Heart right ventricle (tissue), 16 donors: ENCODE data around the gene SRPK3. TPM values are rescaled to one million over a fixed set of nuclear protein-coding genes. Genes with fewer than 3 reads are reported as not detected.
A peak's percentile ranks its signal among the peaks of the same experiment; 100 is the strongest.

Experiments used
- ATAC-seq, 8 donors: fragments of 200-7000 bp; cut with Tn5 transposase; one replicate each; pipeline ENCODE4 v1.9.1; 2020; ENCODE audit warnings: mild to moderate bottlenecking in 8 of 8, moderate library complexity in 8 of 8, moderate number of reproducible peaks in 1 of 8
- DNase-seq, 2 donors: peaks; one replicate each; pipeline ENCODE4 v3.0.0-alpha.2; 2020
- H3K27ac ChIP-seq, 10 donors: fragments of 200-600 bp; sonication (generic) in 2 of 10; one replicate each; pipeline versions ENCODE4 v1.5.0 to v1.8.0; 2020 to 2022; ENCODE audit warnings: mild to moderate bottlenecking in 3 of 10
- H3K27me3 ChIP-seq, 7 donors: fragments of 200-600 bp; one replicate each; pipeline ENCODE4 v1.8.0; 2021 to 2022; ENCODE audit warnings: mild to moderate bottlenecking in 2 of 7
- H3K36me3 ChIP-seq, 9 donors: fragments of 200-600 bp; sonication (generic) in 1 of 9; one replicate each; pipeline versions ENCODE4 v1.5.0 to v1.8.0; 2020 to 2022; ENCODE audit warnings: mild to moderate bottlenecking in 2 of 9
- H3K4me1 ChIP-seq, 9 donors: fragments of 200-600 bp; sonication (generic) in 1 of 9; one replicate each; pipeline versions ENCODE4 v1.5.0 to v1.8.0; 2020 to 2022; ENCODE audit warnings: mild to moderate bottlenecking in 4 of 9
- H3K4me3 ChIP-seq, 10 donors: fragments of 200-600 bp; sonication (generic) in 2 of 10; one replicate each; pipeline versions ENCODE4 v1.5.0 to v1.8.0; 2020 to 2022; ENCODE audit warnings: mild to moderate bottlenecking in 7 of 10, moderate library complexity in 2 of 10
- H3K9me3 ChIP-seq, 11 donors: fragments of 200-600 bp in 10 of 11; sonication (generic) in 2 of 11; one replicate each; pipeline versions ENCODE4 v1.5.0 to v1.8.0; 2013 to 2022; ENCODE audit warnings: mild to moderate bottlenecking in 2 of 11, control low read depth in 1 of 11, moderate library complexity in 1 of 11
- CTCF ChIP-seq, 9 donors: fragments of 200-600 bp; sonication (generic) in 2 of 9; IDR thresholded peaks; one replicate each; pipeline versions ENCODE4 v1.5.0 to v1.8.0; 2021 to 2022; ENCODE audit warnings: antibody characterized with exemption in 9 of 9, mild to moderate bottlenecking in 5 of 9, moderate library complexity in 1 of 9
- WGBS, 2 donors: extraction: QIAGEN DNeasy Blood & Tissue Kit; methylation state at CpG; one replicate each; pipeline ENCODE4 v1.1.7; 2013; ENCODE audit warnings: inconsistent platforms in 1 of 2; 5-methylcytosine and 5-hydroxymethylcytosine counted together
- intact Hi-C, 10 donors: fragments of 100-400 bp; cut with DNase I; formaldehyde crosslinking; loops; one replicate each; pipeline versions ENCODE4 v1.11.1 to v1.14.2; 2022
- polyA plus RNA-seq, 2 donors: library from polyadenylated mRNA; stranded (reverse); fragments of 200-250 nt; gene quantifications; one replicate each; pipeline ENCODE4 v1.2.3, GENCODE V29; 2013
- total RNA-seq, 10 donors: library from RNA; stranded (reverse); fragmentation: NEBNext Ultra II Directional in 3 of 10; extraction: Animal tissue kit (Norgen Biotek cat#: 25700) in 3 of 10; gene quantifications; one replicate each; pipeline versions ENCODE4 v1.2.1 to v1.2.4, GENCODE V29; 2021 to 2023
- donor health status: Arrhythmogenic right ventricular cardiomyopathy.
- donor health status: ischemic (EF 13 %, LVEDD 7.1; RV severe dilation, severe dysfunction).
- donor health status: healthy with polysubstance abuse.
- donor health status: DM: no; HTN: yes; CAD: no.
- donor health status: DM: no; HTN: no; CAD: no.
- donor health status: ischemic (EF 25% LVEDD 6.9; RV normal size, moderate dysfunction).
- donor health status: ischemic (EF 25% LVEDD 5.7; RV mildly dilated, moderate dysfunction).
- donor health status: healthy.
- donor health status: DM: yes; HTN: yes; CAD: no.
- donor health status: Ischemic cardiomyopathy.
- donor health status: ischemic (EF 35%, LVEDD 5.7; RV mildly dilated, moderate dysfunction).
- donor health status: nonischemic (EF 11% LVEDD 7.7; RV severe dilation, severe dysfunction).
- donor health status: DM: yes; HTN: yes; CAD: no.
- donor health status: PGD.
- donor health status: ischemic (EF 29% LVEDD 5.4; RV normal size, mild dysfunction).
- donor health status: nonischemic (EF 23%, LVEDD 6.1; RV moderate dilation, normal function).

SRPK3 gene
- total and polyA plus RNA-seq, 12 donors: 9.9 to 52.7 (median 44.8) TPM

GRCh38 chrX:153750127-153750774 is 30.6 kb upstream of the SRPK3 start:
- no peak for TF ChIP-seq CTCF (IDR thresholded peaks at IDR 0.05)
- no peak for ATAC-seq
- H3K4me1 ChIP-seq: no peaks in the 10 kb centered on the region
- WGBS, 2 donors: 81 to 82% methylated on average over 10 to 12 of the region's 12 CpGs
- no peak overlapping the region for H3K4me3 ChIP-seq
- intact Hi-C loops: no loop called here
- peaks cover 0 to 43% (median 0%) of the 10 kb centered on the region in 7 donors for H3K27me3 ChIP-seq
- no peaks in the 10 kb centered on the region for H3K9me3 ChIP-seq
- no peak for DNase-seq
- no peak overlapping the region for H3K27ac ChIP-seq
- H3K36me3 ChIP-seq: no peaks in the 10 kb centered on the region

GRCh38 chrX:153755136-153755535 is 25.7 kb upstream of the SRPK3 start:
- ATAC-seq (no peak), DNase-seq (no peak)
- Histone ChIP-seq H3K36me3 (no peaks in the 10 kb centered on the region), H3K27me3 (peaks cover 0 to 17% (median 0%) of the 10 kb centered on the region in 7 donors), H3K4me1 (no peaks in the 10 kb centered on the region), H3K9me3 (peaks cover 0 to 10% (median 0%) of the 10 kb centered on the region in 11 donors), H3K4me3 (no peak overlapping the region), H3K27ac (no peak overlapping the region)
- intact Hi-C loops: no loop called here
- WGBS, 2 donors: 77 to 87% methylated on average over 1 of the region's 1 CpG
- peak in 1 of 9 donors; percentile 25 for TF ChIP-seq CTCF (IDR thresholded peaks at IDR 0.05)

GRCh38 chrX:153761863-153762262 is 19.0 kb upstream of the SRPK3 start:
- intact Hi-C loops: loop anchor here in 5 of 10 donors (5.0 to 10.0 kb wide), 3 partner anchors 185 to 193 kb away; no protein-coding TSS in a partner anchor
- peaks cover 0 to 11% (median 0%) of the 10 kb centered on the region in 7 donors for H3K27me3 ChIP-seq
- no peak overlapping the region for H3K4me3 ChIP-seq
- peaks cover 3 to 23% (median 15%) of the 10 kb centered on the region in 9 donors for H3K4me1 ChIP-seq
- no peak overlapping the region for H3K27ac ChIP-seq
- ATAC-seq (no peak), DNase-seq (no peak)
- WGBS, 2 donors: 79 to 81% methylated on average over 14 to 15 of the region's 15 CpGs
- TF ChIP-seq CTCF (IDR thresholded peaks at IDR 0.05): no peak
- H3K9me3 ChIP-seq: no peaks in the 10 kb centered on the region
- H3K36me3 ChIP-seq: no peaks in the 10 kb centered on the region

GRCh38 chrX:153762626-153763173 is 18.1 kb upstream of the SRPK3 start:
- no peak for ATAC-seq

More at GRCh38 chrX:153762626-153763173, 18.1 kb upstream of the SRPK3 start:
- TF ChIP-seq CTCF (IDR thresholded peaks at IDR 0.05): no peak
- Histone ChIP-seq H3K9me3 (no peaks in the 10 kb centered on the region), H3K4me1 (peaks cover 3 to 23% (median 15%) of the 10 kb centered on the region in 9 donors), H3K27me3 (peaks cover 0 to 11% (median 0%) of the 10 kb centered on the region in 7 donors), H3K4me3 (no peak overlapping the region), H3K27ac (no peak overlapping the region), H3K36me3 (no peaks in the 10 kb centered on the region)
- intact Hi-C loops: loop anchor here in 5 of 10 donors (5.0 to 10.0 kb wide), 3 partner anchors 185 to 192 kb away; no protein-coding TSS in a partner anchor
- WGBS, 2 donors: 94 to 97% methylated on average over 14 of the region's 14 CpGs
- DNase-seq: peak in 1 of 2 donors; percentile 2
